NCI-H2196 (cell line): Measurements from ENCODE around the gene PRSS35.
"Not testable (repeated sequence)": the region's sequence is repeated elsewhere in the genome, so short reads cannot be mapped to it uniquely, and the experiment has no call there.

ENCODE experiments used
- DNase-seq: peaks from one replicate; lab custom pipeline; 2025; ENCODE audit not compliant: unreplicated experiment; lab: John Stamatoyannopoulos, UW

The PRSS35 gene

DNA sequence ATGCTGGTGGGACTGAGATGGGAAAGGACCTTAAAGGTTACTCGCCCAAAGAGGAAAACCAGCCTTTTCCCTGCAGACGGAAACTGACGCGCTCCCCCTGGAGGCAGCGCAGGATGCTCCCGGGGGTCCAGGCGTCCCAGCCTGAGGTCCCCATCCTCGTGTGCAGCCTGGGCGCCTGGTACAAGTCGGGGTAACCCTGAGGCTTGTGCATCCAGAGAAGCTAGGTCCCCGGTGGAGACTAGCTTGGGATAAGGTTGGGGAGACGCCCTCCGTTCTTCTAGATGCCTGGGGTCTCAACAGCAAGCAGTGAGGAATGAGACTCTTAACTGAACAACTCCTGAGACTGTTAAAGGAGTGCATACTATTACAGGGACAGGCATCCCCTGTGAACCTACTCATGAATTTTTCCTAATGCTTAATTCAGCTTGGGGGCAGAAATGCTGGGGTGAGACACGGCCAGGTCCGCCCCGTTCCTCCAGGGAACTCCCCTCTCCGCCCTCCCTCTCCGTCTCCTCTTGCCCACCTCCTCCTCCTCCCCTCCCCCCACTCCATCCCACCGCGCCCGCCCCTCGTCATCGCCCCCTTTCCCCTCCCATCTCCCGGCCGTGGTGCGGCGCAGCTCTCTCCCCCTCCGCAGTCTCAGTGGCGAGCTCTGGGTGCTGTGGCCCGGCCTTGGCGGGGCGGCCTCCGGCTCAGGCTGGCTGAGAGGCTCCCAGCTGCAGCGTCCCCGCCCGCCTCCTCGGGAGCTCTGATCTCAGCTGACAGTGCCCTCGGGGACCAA lies at the start of gene PRSS35:
Gene PRSS35, plus strand, starts transcription at position 634 of the 781 bp plus-strand sequence. CDS start 10,908 bp downstream, outside the sequence.
- no peak for DNase-seq

DNA sequence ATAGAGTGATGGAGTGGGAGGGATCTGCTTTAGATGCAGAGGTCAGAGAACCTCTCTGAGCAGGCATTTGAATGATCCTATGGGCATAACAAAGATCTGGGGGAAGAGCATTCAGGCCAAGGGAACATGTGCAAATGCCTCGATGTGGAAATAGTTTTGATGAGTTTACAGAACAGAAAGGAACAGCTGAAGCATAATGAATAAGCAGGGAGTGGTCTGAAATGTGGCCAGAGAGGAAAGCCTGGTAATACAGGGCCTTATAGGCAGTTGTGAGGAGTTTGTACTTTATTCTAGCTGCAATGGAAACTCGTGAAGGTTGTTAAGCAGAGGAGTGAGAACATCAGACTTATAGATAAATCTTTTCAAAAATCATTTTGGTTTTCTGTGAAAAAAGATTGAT lies 48.4 kb upstream of the PRSS35 start:
- no peak for DNase-seq

DNA sequence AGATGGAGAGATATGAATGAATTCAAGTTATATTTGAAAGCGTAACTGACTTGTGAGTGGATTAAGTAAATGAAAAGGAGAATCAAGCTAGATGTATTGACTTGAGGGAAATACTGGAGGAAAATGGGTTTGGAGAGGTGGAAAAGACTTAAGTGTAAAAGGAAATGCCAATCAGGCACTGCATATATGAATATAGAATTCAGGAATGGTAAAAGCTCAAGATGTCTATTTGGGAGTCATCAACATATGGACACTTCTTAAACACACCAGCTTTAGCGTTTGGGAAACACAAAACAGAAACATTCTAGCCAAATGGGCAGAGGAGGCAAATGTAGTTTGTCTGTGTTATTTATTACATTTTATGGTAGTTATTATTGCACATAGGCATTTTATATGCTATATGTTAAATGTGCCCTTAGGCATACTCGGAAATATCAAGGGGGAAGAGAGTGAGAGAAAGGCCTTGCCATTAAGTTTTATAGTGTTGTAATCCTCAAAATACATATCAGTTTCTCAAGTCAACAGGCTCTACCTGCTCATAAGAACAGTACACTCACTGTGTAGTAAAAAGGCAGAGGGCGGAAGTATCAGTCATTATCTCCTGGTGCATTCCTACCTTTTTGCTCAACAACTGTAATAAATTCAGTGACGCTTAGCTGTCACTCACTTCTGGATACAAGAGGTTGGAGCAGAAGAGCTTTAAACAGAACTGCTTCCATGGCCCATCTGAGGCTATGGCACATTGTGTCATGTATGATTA lies 47.8 kb upstream of the PRSS35 start:
- no peak for DNase-seq

- no peak for DNase-seq
These were observed 46.0 kb upstream of the PRSS35 start for GRCh38 chr6:83466328-83466727.

- DNase-seq: no peak
These were observed 44.7 kb upstream of the PRSS35 start for GRCh38 chr6:83467620-83468036.

DNA sequence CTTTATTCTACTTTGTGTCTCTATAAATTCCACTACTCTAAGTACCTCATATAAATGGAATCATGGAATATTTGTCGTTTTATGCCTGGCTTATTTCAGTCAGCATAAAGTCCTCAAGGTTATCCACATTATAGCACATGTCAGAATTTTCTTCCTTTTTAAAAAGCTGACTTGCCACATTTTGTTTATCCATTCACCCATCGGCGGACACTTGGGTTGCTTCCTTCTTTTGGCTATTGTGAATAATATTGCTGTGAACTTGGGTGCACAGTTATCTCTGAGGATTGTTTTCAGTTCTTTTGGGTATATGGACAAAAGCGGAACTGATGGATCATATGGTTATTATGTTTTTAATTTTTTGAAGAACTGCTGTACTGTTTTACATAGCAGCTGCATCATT lies 42.3 kb upstream of the PRSS35 start:
- DNase-seq: no peak

GRCh38 chr6:83470587-83470986 lies 41.7 kb upstream of the PRSS35 start:
- no peak for DNase-seq

DNA sequence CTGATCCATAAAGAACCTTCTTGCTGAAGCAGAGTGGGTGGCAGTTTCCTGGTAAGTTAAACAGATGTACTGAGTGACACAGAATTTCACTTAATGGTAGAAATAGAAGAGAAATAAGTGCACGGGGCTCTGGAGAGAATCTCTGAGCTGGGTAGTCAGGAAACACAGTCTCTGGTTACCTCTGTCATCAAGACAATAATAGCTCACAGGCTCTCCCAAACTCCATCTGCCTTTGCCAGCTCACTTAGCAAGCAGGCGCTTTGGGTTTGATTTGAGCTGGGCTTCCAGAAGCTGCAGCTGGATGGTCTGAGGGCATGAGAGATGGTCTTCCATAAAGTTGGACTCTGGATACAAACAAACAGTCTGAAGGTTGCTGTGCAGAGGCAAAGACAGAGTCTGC lies 39.6 kb upstream of the PRSS35 start:
- DNase-seq: no peak

DNA sequence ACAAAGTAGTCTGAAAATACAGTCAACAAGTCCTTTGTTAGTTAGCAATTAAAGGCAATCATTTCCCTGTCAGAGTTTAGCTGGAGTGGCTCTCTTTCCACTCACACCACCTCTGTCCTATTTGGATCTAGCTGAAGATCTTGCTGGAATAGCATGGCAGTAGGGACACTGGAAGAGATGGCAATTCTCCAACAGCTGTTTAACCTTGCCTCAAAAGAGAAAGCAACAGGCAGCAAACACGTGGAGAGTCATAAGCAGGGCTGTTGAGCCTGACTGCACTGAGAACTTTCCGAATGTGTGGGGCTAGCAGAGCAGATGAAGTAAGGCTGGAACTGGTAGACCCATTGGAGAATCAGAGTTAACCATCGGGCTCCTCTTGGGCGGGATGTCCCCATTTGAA lies 38.0 kb upstream of the PRSS35 start:
- DNase-seq: no peak

- DNase-seq: no peak
These were observed 35.4 kb upstream of the PRSS35 start for GRCh38 chr6:83476971-83477370.

GRCh38 chr6:83479389-83479788 lies 32.9 kb upstream of the PRSS35 start:
- no peak for DNase-seq

DNA sequence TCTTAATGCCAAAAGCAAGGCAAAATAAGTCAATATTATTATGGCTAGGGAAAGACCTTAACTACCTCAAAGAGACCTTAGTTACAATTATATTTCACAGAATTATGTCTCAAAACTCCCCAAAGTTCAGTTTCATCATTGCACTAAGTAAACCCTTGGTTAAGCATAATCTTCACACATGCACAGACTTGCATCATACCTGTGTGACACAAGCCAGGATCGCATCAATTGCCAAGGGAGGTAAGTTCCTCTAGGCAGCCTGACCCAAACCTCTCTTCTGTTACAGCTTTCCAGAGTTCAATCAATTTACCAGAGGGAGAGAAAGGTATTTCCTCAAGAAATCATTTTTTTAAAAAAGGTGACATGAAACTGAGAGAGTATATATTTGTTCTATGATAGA lies 31.9 kb upstream of the PRSS35 start:
- no peak for DNase-seq

- DNase-seq: not testable (repeated sequence)
These were observed 30.4 kb upstream of the PRSS35 start for GRCh38 chr6:83481938-83482337.

DNA sequence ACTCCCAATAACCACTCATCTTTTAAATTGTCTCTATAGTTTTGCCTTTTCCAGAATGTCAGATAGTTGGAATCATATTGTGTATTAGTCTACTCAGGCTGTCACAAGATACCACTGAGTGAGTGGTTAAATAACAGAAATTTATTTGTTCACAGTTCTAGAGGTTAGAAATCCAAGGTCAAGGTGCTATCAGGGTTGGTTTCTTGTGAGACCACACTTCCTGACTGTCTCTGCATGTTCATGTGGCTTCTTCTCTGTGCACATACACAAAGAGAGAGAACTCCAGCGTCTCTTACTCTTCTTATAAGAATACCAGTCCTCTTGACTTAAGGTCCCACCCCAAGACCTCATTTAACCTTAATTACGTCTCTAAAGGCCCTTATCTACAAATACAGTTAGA lies 23.9 kb upstream of the PRSS35 start:
- no peak for DNase-seq

- no peak for DNase-seq
These were observed 23.5 kb upstream of the PRSS35 start for GRCh38 chr6:83488861-83489260.

- no peak for DNase-seq
These were observed 22.0 kb upstream of the PRSS35 start for GRCh38 chr6:83490217-83490807.

DNA sequence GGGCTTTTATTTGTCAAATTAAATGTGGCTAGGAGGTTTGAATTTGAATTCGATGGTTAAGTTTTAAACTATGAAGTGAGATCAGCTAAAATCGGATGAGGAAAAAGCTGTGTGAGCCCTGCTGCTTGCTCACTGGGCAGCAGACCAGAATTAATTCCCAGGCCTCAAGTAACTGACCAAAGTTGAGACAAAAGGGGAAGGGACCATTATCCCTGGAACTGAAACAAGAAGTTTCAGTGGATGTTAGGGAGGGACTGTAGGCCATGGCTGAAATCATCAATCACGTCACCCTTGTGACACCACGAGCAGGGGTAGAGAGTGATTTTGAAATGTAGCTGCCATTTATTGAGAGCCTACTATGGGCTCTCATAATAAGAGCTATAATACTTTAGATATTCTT lies 7.0 kb upstream of the PRSS35 start:
- DNase-seq: no peak

GRCh38 chr6:83509441-83509840 lies 2.9 kb upstream of the PRSS35 start:
- DNase-seq: no peak

DNA sequence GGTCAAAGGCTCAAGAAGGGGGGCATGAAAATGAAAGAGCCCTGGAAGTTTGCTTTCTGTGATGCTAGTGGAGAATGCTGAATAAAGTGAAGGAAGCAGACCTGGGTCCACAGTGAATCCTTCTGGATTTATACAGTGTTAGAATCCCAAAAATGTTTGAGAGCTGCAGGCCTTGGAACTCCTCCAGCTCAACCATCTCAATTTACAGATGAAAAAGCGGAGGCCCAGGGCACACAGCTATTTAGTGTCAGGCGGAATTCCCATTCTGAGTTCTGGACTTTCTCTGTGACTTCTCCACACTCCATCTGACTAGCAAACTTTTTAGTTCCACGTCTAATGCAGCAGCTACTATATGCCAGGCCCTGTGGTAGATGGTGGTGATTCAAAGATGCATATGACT lies 1.5 kb upstream of the PRSS35 start:
- DNase-seq: no peak

GRCh38 chr6:83511266-83511665 lies 1.1 kb upstream of the PRSS35 start:
- no peak for DNase-seq

DNA sequence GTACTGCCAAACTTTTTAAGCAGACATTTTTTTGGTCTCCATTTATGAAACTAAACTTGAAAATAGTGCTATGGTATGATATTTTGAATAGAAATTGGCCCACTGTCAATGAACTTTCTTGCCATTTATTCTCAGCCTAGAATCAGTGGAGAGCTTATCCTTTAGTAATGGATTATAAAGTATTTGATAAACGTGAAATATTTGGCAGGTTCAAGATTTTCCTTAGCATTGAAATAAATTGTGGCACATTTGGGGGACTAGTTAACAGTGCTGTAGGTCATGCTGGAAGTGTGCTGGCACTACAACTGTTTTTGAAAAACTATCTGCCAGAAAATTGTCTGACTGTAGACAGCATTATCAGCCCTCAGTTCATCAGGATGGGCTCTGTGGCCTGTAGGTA lies 2.1 kb downstream of the PRSS35 start:
- no peak for DNase-seq

GRCh38 chr6:83514866-83515466 lies 2.6 kb downstream of the PRSS35 start:
- DNase-seq: peak; percentile 56
